IMR-90 (cell line): ENCODE data around the gene RFX4. TPM values are rescaled to one million over a fixed set of nuclear protein-coding genes. Genes with fewer than 3 reads are reported as not detected.

ENCODE experiments used
- ATAC-seq: fragments of 200-7000 bp; cut with Tn5 transposase; 2 replicates; pipeline ENCODE4 v1.9.1; 2020; ENCODE audit warnings: low read depth, mild to moderate bottlenecking, moderate library complexity
- BruUV-seq: library from RNA; stranded (reverse); fragments of 400-500 nt; replicated peaks from 2 replicates; lab custom pipeline; 2021; lab: Mats Ljungman, UMichigan
- CTCF ChIA-PET: fragments of 300-600 bp; formaldehyde crosslinking; extraction: SDS; loops from one replicate; lab custom pipeline; 2021; ENCODE audit warnings: antibody characterized with exemption; lab: Yijun Ruan, JAX
- POLR2A ChIA-PET: fragments of 300-600 bp; sonication (Branson Sonifier 250); formaldehyde crosslinking; loops from one replicate; lab custom pipeline; 2022; ENCODE audit warnings: antibody characterized with exemption; ENCODE audit not compliant: unreplicated experiment; lab: Charles Lee
- DNase-seq: peaks from one replicate; pipeline ENCODE4 v3.0.0; 2013
- H2AFZ ChIP-seq: replicated peaks from 2 replicates; pipeline ENCODE3; 2013; ENCODE audit warnings: low read length, mild to moderate bottlenecking; ENCODE audit not compliant: poor library complexity
- H2AK5ac ChIP-seq: 2 replicates; pipeline ENCODE4 v1.6.1; 2013; ENCODE audit warnings: low read depth, low read length, inconsistent platforms
- H2AK9ac ChIP-seq: replicated peaks from 2 replicates; pipeline ENCODE3; 2013; ENCODE audit warnings: mild to moderate bottlenecking, low read depth, low read length, moderate library complexity; ENCODE audit not compliant: poor library complexity
- H2BK120ac ChIP-seq: 2 replicates; pipeline ENCODE4 v1.6.1; 2013; ENCODE audit warnings: low read depth, low read length, inconsistent platforms
- H2BK15ac ChIP-seq: 3 replicates; pipeline ENCODE4 v1.6.1; 2013; ENCODE audit warnings: low read depth, low read length, inconsistent platforms
- H2BK20ac ChIP-seq: 2 replicates; pipeline ENCODE4 v1.6.1; 2013; ENCODE audit warnings: low read depth, mild to moderate bottlenecking, inconsistent platforms, low read length, moderate library complexity
- H2BK5ac ChIP-seq: 2 replicates; pipeline ENCODE4 v1.6.1; 2013; ENCODE audit warnings: mild to moderate bottlenecking, low read depth, low read length, inconsistent platforms; ENCODE audit not compliant: poor library complexity, severe bottlenecking
- H3K14ac ChIP-seq: replicated peaks from 2 replicates; pipeline ENCODE4 v1.6.1; 2013; ENCODE audit warnings: low read depth, low read length, inconsistent platforms
- H3K18ac ChIP-seq: 2 replicates; pipeline ENCODE4 v1.6.1; 2013; ENCODE audit warnings: low read depth, low read length, control low read depth
- H3K23ac ChIP-seq: 2 replicates; pipeline ENCODE4 v1.6.1; 2013; ENCODE audit warnings: low read depth, low read length, inconsistent platforms
- H3K27ac ChIP-seq: 2 replicates; pipeline ENCODE4 v1.5.1; 2013; ENCODE audit warnings: mild to moderate bottlenecking, control low read depth, low read length; ENCODE audit not compliant: insufficient read depth
- H3K27me3 ChIP-seq: 2 replicates; pipeline ENCODE4 v1.6.1; 2013; ENCODE audit warnings: low read length; ENCODE audit not compliant: control insufficient read depth, insufficient read depth
- H3K36me3 ChIP-seq: 2 replicates; pipeline ENCODE4 v1.6.1; 2013; ENCODE audit warnings: low read length, mixed read lengths; ENCODE audit not compliant: control insufficient read depth, insufficient read depth
- H3K4ac ChIP-seq: 2 replicates; pipeline ENCODE4 v1.6.1; 2013; ENCODE audit warnings: low read depth, low read length, inconsistent platforms
- H3K4me1 ChIP-seq: 2 replicates; pipeline ENCODE4 v1.6.1; 2013; ENCODE audit warnings: low read length, mixed read lengths; ENCODE audit not compliant: control insufficient read depth, insufficient read depth
- H3K4me2 ChIP-seq: 2 replicates; pipeline ENCODE4 v1.6.1; 2013; ENCODE audit warnings: low read depth, mild to moderate bottlenecking, control low read depth, low read length, moderate library complexity
- H3K4me3 ChIP-seq: 2 replicates; pipeline ENCODE4 v1.5.1; 2013; ENCODE audit warnings: low read depth, mild to moderate bottlenecking, control low read depth, low read length, moderate library complexity; ENCODE audit not compliant: insufficient read depth
- H3K56ac ChIP-seq: 2 replicates; pipeline ENCODE4 v1.6.1; 2013; ENCODE audit warnings: low read length, inconsistent platforms; ENCODE audit not compliant: insufficient read depth; ENCODE audit errors: extremely low read depth
- H3K79me1 ChIP-seq, 2 experiments: 2 replicates each; pipeline ENCODE4 v1.6.1; 2013; ENCODE audit warnings: low read length in 2 of 2, inconsistent platforms in 1 of 2, low read depth in 1 of 2
- H3K9ac ChIP-seq: 2 replicates; pipeline ENCODE4 v1.6.1; 2013; ENCODE audit warnings: low read depth, low read length, control low read depth
- H3K9me1 ChIP-seq: 2 replicates; pipeline ENCODE4 v1.6.1; 2013; ENCODE audit warnings: low read length, inconsistent platforms; ENCODE audit not compliant: insufficient read depth
- H3K9me3 ChIP-seq: 2 replicates; pipeline ENCODE4 v1.6.1; 2013; ENCODE audit warnings: low read length; ENCODE audit not compliant: control insufficient read depth, insufficient read depth
- H4K20me1 ChIP-seq: 2 replicates; pipeline ENCODE4 v1.6.1; 2013; ENCODE audit warnings: low read length, inconsistent platforms; ENCODE audit not compliant: insufficient read depth
- H4K5ac ChIP-seq: 2 replicates; pipeline ENCODE4 v1.6.1; 2013; ENCODE audit warnings: mild to moderate bottlenecking, low read depth, low read length, control low read depth
- H4K8ac ChIP-seq, 2 experiments: 2 replicates each; pipeline ENCODE4 v1.6.1; 2013; ENCODE audit warnings: low read depth in 2 of 2, low read length in 2 of 2, control low read depth in 1 of 2, inconsistent platforms in 1 of 2
- H4K91ac ChIP-seq: 2 replicates; pipeline ENCODE4 v1.6.1; 2013; ENCODE audit warnings: low read depth, low read length, inconsistent platforms; ENCODE audit not compliant: insufficient read depth
- BHLHE40 ChIP-seq: fragments of 150-350 bp; IDR thresholded peaks from 2 replicates; pipeline ENCODE4 v1.6.1; 2016; ENCODE audit warnings: mild to moderate bottlenecking, low read depth, low read length
- CHD1 ChIP-seq: IDR thresholded peaks from 2 replicates; pipeline ENCODE4 v1.6.1; 2012; ENCODE audit warnings: low read depth, low read length, improper control_type of control experiment
- MAFK ChIP-seq: IDR thresholded peaks from 2 replicates; pipeline ENCODE4 v1.6.1; 2012; ENCODE audit warnings: low read depth, low read length, improper control_type of control experiment
- MAZ ChIP-seq: IDR thresholded peaks from 2 replicates; pipeline ENCODE4 v1.6.1; 2012; ENCODE audit warnings: low read depth, mild to moderate bottlenecking, low read length, improper control_type of control experiment, moderate library complexity, borderline replicate concordance
- NFE2L2 ChIP-seq: fragments of 150-350 bp; IDR thresholded peaks from 2 replicates; pipeline ENCODE4 v1.6.1; 2016; ENCODE audit warnings: low read depth, mild to moderate bottlenecking, low read length
- RAD21 ChIP-seq: IDR thresholded peaks from 2 replicates; pipeline ENCODE4 v1.6.1; 2012; ENCODE audit warnings: low read length, improper control_type of control experiment
- RCOR1 ChIP-seq: IDR thresholded peaks from 2 replicates; pipeline ENCODE4 v1.6.1; 2012; ENCODE audit warnings: mild to moderate bottlenecking, low read length, improper control_type of control experiment; ENCODE audit not compliant: insufficient replicate concordance
- RFX5 ChIP-seq: IDR thresholded peaks from 2 replicates; pipeline ENCODE4 v1.8.0; 2012; ENCODE audit warnings: low read depth, mild to moderate bottlenecking, low read length, moderate library complexity
- SMC3 ChIP-seq: fragments of 150-350 bp; IDR thresholded peaks from 2 replicates; pipeline ENCODE4 v1.6.1; 2016; ENCODE audit warnings: low read depth, mild to moderate bottlenecking, antibody characterized with exemption, low read length, moderate library complexity
- WGBS, 2 experiments: methylation state at CpG; one replicate each; pipeline versions ENCODE4 v1.1.5 to v1.1.7; 2013; ENCODE audit warnings: missing lambda C conversion rate in 2 of 2; ENCODE audit not compliant: insufficient read length in 1 of 2; ENCODE audit errors: extremely low coverage in 2 of 2; 5-methylcytosine and 5-hydroxymethylcytosine counted together
- dilution Hi-C: fragments of 300-500 bp; cut with HindIII; formaldehyde crosslinking; loops from one replicate; pipeline ENCODE4 v1.14.3; 2018; ENCODE audit warnings: low sequenced_read_pairs; ENCODE audit not compliant: unreplicated experiment
- in situ Hi-C: fragments of 300-500 bp; cut with MboI; formaldehyde crosslinking; loops from 3 replicates; pipeline ENCODE4 v1.14.3; 2019; ENCODE audit warnings: low sequenced_read_pairs, inconsistent platforms, mixed read lengths
- intact Hi-C: fragments of 100-400 bp; cut with micrococcal nuclease; formaldehyde crosslinking; loops from 2 replicates; pipeline ENCODE4 v1.10.0; 2022
- polyA plus RNA-seq, 3 experiments: library from polyadenylated mRNA; depleted of rRNA; stranded (reverse); fragments of >200 nt; gene quantifications; 2 replicates each; pipeline ENCODE4 v1.2.3, GENCODE V29; 2012; ENCODE audit warnings: low replicate concordance in 1 of 3
- total RNA-seq: library from RNA; depleted of rRNA; stranded (reverse); fragments of >200 nt; gene quantifications from 2 replicates; pipeline ENCODE4 v1.2.3, GENCODE V29; 2012
- TF ChIP-seq, protein P1 (sequence below): fragments of 150-350 bp; IDR thresholded peaks from 2 replicates; pipeline ENCODE4 v1.6.1; 2016; ENCODE audit warnings: low read depth, mild to moderate bottlenecking, low read length, moderate library complexity, borderline replicate concordance
- TF ChIP-seq, protein P2 (sequence below): conservative IDR thresholded peaks from 2 replicates; pipeline ENCODE4 v1.5.1; 2012; ENCODE audit warnings: mild to moderate bottlenecking, low read depth, low read length, improper control_type of control experiment

Gene RFX4
- total and polyA plus RNA-seq, 2 of the 4 experiments (the other 2 are of a cell fraction) = not detected

- H2BK120ac ChIP-seq = no peak overlapping the region
- dilution Hi-C loops = no loop called here
- CTCF ChIA-PET = no interaction called here
- H3K36me3 ChIP-seq = no peaks in the 10 kb centered on the region
- H3K27ac ChIP-seq = no peak overlapping the region
- H4K5ac ChIP-seq = no peak overlapping the region
- no peak overlapping the region for H2AFZ ChIP-seq
- no peak overlapping the region for H2AK9ac ChIP-seq
- H3K4ac ChIP-seq = no peak overlapping the region
- ATAC-seq (no peak), DNase-seq (no peak)
- H3K56ac ChIP-seq = no peak overlapping the region
- H3K14ac ChIP-seq = no peak overlapping the region
- H2BK20ac ChIP-seq = no peak overlapping the region
- TF ChIP-seq MAFK (no peak), RAD21 (no peak), CHD1 (no peak), MAZ (no peak), BHLHE40 (no peak), NFE2L2 (no peak), RCOR1 (no peak), RFX5 (no peak), SMC3 (no peak)
- TF ChIP-seq, protein P1, sequence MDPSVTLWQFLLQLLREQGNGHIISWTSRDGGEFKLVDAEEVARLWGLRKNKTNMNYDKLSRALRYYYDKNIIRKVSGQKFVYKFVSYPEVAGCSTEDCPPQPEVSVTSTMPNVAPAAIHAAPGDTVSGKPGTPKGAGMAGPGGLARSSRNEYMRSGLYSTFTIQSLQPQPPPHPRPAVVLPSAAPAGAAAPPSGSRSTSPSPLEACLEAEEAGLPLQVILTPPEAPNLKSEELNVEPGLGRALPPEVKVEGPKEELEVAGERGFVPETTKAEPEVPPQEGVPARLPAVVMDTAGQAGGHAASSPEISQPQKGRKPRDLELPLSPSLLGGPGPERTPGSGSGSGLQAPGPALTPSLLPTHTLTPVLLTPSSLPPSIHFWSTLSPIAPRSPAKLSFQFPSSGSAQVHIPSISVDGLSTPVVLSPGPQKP = no peak
- TF ChIP-seq, protein P2, sequence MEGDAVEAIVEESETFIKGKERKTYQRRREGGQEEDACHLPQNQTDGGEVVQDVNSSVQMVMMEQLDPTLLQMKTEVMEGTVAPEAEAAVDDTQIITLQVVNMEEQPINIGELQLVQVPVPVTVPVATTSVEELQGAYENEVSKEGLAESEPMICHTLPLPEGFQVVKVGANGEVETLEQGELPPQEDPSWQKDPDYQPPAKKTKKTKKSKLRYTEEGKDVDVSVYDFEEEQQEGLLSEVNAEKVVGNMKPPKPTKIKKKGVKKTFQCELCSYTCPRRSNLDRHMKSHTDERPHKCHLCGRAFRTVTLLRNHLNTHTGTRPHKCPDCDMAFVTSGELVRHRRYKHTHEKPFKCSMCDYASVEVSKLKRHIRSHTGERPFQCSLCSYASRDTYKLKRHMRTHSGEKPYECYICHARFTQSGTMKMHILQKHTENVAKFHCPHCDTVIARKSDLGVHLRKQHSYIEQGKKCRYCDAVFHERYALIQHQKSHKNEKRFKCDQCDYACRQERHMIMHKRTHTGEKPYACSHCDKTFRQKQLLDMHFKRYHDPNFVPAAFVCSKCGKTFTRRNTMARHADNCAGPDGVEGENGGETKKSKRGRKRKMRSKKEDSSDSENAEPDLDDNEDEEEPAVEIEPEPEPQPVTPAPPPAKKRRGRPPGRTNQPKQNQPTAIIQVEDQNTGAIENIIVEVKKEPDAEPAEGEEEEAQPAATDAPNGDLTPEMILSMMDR = no peak
- no peak overlapping the region for H3K18ac ChIP-seq
- no peak overlapping the region for H3K23ac ChIP-seq
- no peak overlapping the region for H3K9ac ChIP-seq
- no peak overlapping the region for H4K91ac ChIP-seq
- no peaks in the 10 kb centered on the region for H4K20me1 ChIP-seq
- no peak overlapping the region for H3K4me2 ChIP-seq
- no peak overlapping the region for H2AK5ac ChIP-seq
- BruUV-seq = no TSS peak
- H2BK5ac ChIP-seq = no peak overlapping the region
- no peak overlapping the region for H2BK15ac ChIP-seq
- H4K8ac ChIP-seq = no peak overlapping the region
- in situ Hi-C loops = no loop called here
- peaks cover 4% of the 10 kb centered on the region for H3K27me3 ChIP-seq
- H3K9me3 ChIP-seq = no peaks in the 10 kb centered on the region; the same call in 1 of the 2 replicates
- intact Hi-C loops = no loop called here
- no peaks in the 10 kb centered on the region for H3K9me1 ChIP-seq
- no peaks in the 10 kb centered on the region for H3K79me1 ChIP-seq
- POLR2A ChIA-PET = interaction anchor here (0.6 kb wide), 1 partner anchor 9 kb away, joined by 5 read pairs; no protein-coding TSS in a partner anchor
- no peaks in the 10 kb centered on the region for H3K4me1 ChIP-seq
- no peak overlapping the region for H3K4me3 ChIP-seq
- 60% methylated on average over 2 of the region's 6 CpGs; no CpG with 5 or more reads in 1 of the 2 experiments for WGBS, 2 experiments
Observed at GRCh38 chr12:106692896-106693820, 110.4 kb downstream of the RFX4 start.
